HepG2 (cell line): Measurements from ENCODE around the gene FGFR3. TPM values are rescaled to one million over a fixed set of nuclear protein-coding genes. Genes with fewer than 3 reads are reported as not detected.
A peak's percentile ranks its signal among the peaks of the same experiment; 100 is the strongest.

Experiments
- CEBPB ChIP-seq: IDR thresholded peaks from 2 replicates; pipeline ENCODE4 v1.6.1; 2011; ENCODE audit warnings: low read depth, low read length, improper control_type of control experiment, borderline replicate concordance
- DMAP1 ChIP-seq: IDR thresholded peaks from 2 replicates; pipeline ENCODE4 v1.6.1; 2016
- FOXA1 ChIP-seq, 2 experiments: fragments of 450-650 bp in 1 of 2; sonication (generic) in 1 of 2; formaldehyde crosslinking in 1 of 2; IDR thresholded peaks; 2 replicates each; pipeline versions ENCODE4 v1.4.0 to v1.6.1; 2016 to 2020; ENCODE audit warnings: missing genetic modification reagents in 1 of 2
- GATAD2A ChIP-seq: IDR thresholded peaks from 2 replicates; pipeline ENCODE4 v1.6.1; 2016
- HOXD1 ChIP-seq: sonication (generic); formaldehyde crosslinking; IDR thresholded peaks from 2 replicates; pipeline ENCODE4 v1.5.0; 2020; ENCODE audit warnings: missing genetic modification reagents
- LCORL ChIP-seq, 2 experiments: fragments of 450-650 bp in 1 of 2; sonication (generic) in 1 of 2; formaldehyde crosslinking in 1 of 2; IDR thresholded peaks; 2 replicates each; pipeline versions ENCODE4 v1.5.0 to v1.6.1; 2017 to 2020; ENCODE audit warnings: antibody characterized with exemption in 1 of 2, missing genetic modification reagents in 1 of 2
- RFX5 ChIP-seq: IDR thresholded peaks from 2 replicates; pipeline ENCODE4 v1.6.1; 2011; ENCODE audit warnings: low read depth, low read length, improper control_type of control experiment
- RXRA ChIP-seq: sonication (generic); formaldehyde crosslinking; IDR thresholded peaks from 2 replicates; pipeline ENCODE4 v1.5.1; 2020; ENCODE audit warnings: missing genetic modification reagents
- SIX4 ChIP-seq: sonication (generic); formaldehyde crosslinking; IDR thresholded peaks from 2 replicates; pipeline ENCODE4 v1.4.0; 2020; ENCODE audit warnings: missing genetic modification reagents
- TOPORS ChIP-seq: sonication (generic); formaldehyde crosslinking; IDR thresholded peaks from 2 replicates; pipeline ENCODE4 v1.8.0; 2023; ENCODE audit warnings: mild to moderate bottlenecking, missing genetic modification reagents
- XRCC5 ChIP-seq: fragments of 200-400 bp; formaldehyde crosslinking; optimal IDR thresholded peaks from 2 replicates; pipeline ENCODE3; 2017; ENCODE audit warnings: mild to moderate bottlenecking, low read length
- ZNF331 ChIP-seq: sonication (generic); formaldehyde crosslinking; IDR thresholded peaks from 2 replicates; pipeline ENCODE4 v1.4.0; 2020; ENCODE audit warnings: missing genetic modification reagents
- ZNF577 ChIP-seq: sonication (generic); formaldehyde crosslinking; IDR thresholded peaks from 2 replicates; pipeline ENCODE4 v1.4.0; 2020; ENCODE audit warnings: mild to moderate bottlenecking, low read depth, missing genetic modification reagents, borderline replicate concordance
- polyA plus RNA-seq, 8 experiments: library from polyadenylated mRNA; depleted of rRNA in 3 of 8; stranded (reverse) in 7 of 8; unstranded in 1 of 8; fragments of >200 nt; fragmentation: Illumina TruSeq in 4 of 8; extraction: Trizol in 4 of 8; gene quantifications; 2 replicates each; pipeline versions ENCODE4 v1.2.1 to v1.2.3, GENCODE V29; 2011 to 2016; ENCODE audit warnings: low read depth in 4 of 8, missing spikeins in 1 of 8, mixed read lengths in 1 of 8; ENCODE audit not compliant: insufficient read depth in 1 of 8
- total RNA-seq, 5 experiments: library from RNA; depleted of rRNA; stranded (reverse); fragments of >200 nt; fragmentation: Illumina TruSeq; extraction: Trizol; gene quantifications; 2 replicates each; pipeline ENCODE4 v1.2.3, GENCODE V29; 2016; ENCODE audit warnings: low read depth in 1 of 5
- TF ChIP-seq, protein P1 (sequence below), 2 experiments: sonication (generic) in 1 of 2; formaldehyde crosslinking in 1 of 2; IDR thresholded peaks; 2 replicates each; pipeline versions ENCODE4 v1.6.1 to v1.9.0; 2014 to 2022; ENCODE audit warnings: antibody characterized with exemption in 1 of 2, borderline replicate concordance in 1 of 2, inconsistent platforms in 1 of 2, low read depth in 1 of 2, missing genetic modification reagents in 1 of 2
- TF ChIP-seq, protein P2 (sequence below): sonication (generic); formaldehyde crosslinking; IDR thresholded peaks from 2 replicates; pipeline ENCODE4 v1.4.0; 2020; ENCODE audit warnings: missing genetic modification reagents; ENCODE audit errors: not compliant biosample characterization
- TF ChIP-seq, protein P3 (sequence below): sonication (generic); formaldehyde crosslinking; IDR thresholded peaks from 2 replicates; pipeline ENCODE4 v1.4.0; 2020; ENCODE audit warnings: low read depth, missing genetic modification reagents
- TF ChIP-seq, protein P4 (sequence below): sonication (generic); formaldehyde crosslinking; IDR thresholded peaks from 2 replicates; pipeline ENCODE4 v1.8.0; 2023; ENCODE audit warnings: mild to moderate bottlenecking, missing genetic modification reagents

Gene FGFR3
- total and polyA plus RNA-seq, 2 of the 13 experiments (the other 11 are each of a cell fraction or from before 2014, with no cell fraction given): 103 to 109 TPM

DNA sequence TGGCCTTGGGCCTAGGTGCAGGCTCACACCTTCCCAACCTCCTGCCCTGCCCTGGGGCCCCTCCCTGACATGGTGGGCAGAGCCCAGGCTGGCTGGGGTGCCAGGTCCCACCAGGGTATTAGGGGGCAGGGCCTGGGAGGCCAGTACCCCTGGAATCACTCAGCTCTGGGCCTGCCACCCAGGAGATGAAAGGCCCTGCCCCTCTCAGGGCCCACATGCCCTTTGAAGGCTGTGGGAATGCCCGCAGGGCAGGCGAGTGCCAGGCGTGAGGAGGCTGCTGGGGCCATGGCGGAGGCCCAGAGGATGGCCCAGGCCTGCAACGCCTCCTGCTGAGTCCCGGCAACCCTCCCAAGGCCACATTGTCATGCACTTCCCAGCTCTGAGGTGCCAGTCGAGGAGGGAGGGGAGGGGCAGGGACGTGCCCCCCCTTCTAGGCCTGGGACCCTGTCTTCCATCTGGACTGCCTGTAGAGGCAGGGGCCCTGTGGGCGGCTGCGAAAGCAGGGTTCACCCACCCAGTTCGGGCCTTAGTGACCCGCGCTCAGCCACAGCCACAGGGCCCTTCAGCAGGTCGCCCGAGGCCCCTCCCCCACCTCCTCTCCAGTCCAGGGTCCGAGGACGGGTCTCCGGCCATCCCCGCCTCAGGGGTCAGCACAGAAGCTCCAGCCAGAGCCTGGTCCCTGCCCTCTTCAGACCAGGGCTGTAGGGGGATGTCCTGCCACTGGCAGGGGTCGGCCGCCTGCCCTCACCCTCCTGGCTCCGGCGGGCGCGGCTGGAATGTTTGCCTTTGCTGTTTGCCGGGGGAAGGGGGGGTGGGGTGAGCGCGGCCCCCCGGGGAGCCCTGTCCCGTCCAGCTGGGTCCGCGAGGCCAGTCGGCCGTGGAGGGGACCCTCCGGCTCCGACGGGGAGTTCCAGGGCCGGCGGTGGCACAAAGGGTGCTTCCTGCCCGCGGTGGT, 26.7 kb upstream of the FGFR3 start (continued):
- TF ChIP-seq, protein P1, sequence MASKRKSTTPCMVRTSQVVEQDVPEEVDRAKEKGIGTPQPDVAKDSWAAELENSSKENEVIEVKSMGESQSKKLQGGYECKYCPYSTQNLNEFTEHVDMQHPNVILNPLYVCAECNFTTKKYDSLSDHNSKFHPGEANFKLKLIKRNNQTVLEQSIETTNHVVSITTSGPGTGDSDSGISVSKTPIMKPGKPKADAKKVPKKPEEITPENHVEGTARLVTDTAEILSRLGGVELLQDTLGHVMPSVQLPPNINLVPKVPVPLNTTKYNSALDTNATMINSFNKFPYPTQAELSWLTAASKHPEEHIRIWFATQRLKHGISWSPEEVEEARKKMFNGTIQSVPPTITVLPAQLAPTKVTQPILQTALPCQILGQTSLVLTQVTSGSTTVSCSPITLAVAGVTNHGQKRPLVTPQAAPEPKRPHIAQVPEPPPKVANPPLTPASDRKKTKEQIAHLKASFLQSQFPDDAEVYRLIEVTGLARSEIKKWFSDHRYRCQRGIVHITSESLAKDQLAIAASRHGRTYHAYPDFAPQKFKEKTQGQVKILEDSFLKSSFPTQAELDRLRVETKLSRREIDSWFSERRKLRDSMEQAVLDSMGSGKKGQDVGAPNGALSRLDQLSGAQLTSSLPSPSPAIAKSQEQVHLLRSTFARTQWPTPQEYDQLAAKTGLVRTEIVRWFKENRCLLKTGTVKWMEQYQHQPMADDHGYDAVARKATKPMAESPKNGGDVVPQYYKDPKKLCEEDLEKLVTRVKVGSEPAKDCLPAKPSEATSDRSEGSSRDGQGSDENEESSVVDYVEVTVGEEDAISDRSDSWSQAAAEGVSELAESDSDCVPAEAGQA (IDR thresholded peaks at IDR 0.05; ENCODE audit: low read depth): no peak
- TF ChIP-seq, protein P1 (CRISPR knock-in tag; IDR thresholded peaks at IDR 0.05; ENCODE audit: borderline replicate concordance): no peak
- TF ChIP-seq, protein P2, sequence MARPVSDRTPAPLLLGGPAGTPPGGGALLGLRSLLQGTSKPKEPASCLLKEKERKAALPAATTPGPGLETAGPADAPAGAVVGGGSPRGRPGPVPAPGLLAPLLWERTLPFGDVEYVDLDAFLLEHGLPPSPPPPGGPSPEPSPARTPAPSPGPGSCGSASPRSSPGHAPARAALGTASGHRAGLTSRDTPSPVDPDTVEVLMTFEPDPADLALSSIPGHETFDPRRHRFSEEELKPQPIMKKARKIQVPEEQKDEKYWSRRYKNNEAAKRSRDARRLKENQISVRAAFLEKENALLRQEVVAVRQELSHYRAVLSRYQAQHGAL: no peak
- TF ChIP-seq SIX4 (CRISPR knock-in tag) (no peak), DMAP1 (no peak), FOXA1 (IDR thresholded peaks at IDR 0.05) (no peak), FOXA1 (CRISPR knock-in tag; IDR thresholded peaks at IDR 0.05) (no peak; the same call in 1 of the 2 replicates), HOXD1 (CRISPR knock-in tag) (peak; percentile 53; the same call in 1 of the 2 replicates), CEBPB (no peak), ZNF331 (CRISPR knock-in tag) (no peak), RFX5 (no peak), XRCC5 (no peak), TOPORS (CRISPR knock-in tag) (no peak), GATAD2A (CRISPR knock-in tag) (peak; percentile 72), LCORL (IDR thresholded peaks at IDR 0.05) (no peak), LCORL (CRISPR knock-in tag; IDR thresholded peaks at IDR 0.05) (peak; percentile 94; the same call in 1 of the 2 replicates), ZNF577 (CRISPR knock-in tag) (no peak), RXRA (CRISPR knock-in tag) (peak; percentile 56)
- TF ChIP-seq, protein P3, sequence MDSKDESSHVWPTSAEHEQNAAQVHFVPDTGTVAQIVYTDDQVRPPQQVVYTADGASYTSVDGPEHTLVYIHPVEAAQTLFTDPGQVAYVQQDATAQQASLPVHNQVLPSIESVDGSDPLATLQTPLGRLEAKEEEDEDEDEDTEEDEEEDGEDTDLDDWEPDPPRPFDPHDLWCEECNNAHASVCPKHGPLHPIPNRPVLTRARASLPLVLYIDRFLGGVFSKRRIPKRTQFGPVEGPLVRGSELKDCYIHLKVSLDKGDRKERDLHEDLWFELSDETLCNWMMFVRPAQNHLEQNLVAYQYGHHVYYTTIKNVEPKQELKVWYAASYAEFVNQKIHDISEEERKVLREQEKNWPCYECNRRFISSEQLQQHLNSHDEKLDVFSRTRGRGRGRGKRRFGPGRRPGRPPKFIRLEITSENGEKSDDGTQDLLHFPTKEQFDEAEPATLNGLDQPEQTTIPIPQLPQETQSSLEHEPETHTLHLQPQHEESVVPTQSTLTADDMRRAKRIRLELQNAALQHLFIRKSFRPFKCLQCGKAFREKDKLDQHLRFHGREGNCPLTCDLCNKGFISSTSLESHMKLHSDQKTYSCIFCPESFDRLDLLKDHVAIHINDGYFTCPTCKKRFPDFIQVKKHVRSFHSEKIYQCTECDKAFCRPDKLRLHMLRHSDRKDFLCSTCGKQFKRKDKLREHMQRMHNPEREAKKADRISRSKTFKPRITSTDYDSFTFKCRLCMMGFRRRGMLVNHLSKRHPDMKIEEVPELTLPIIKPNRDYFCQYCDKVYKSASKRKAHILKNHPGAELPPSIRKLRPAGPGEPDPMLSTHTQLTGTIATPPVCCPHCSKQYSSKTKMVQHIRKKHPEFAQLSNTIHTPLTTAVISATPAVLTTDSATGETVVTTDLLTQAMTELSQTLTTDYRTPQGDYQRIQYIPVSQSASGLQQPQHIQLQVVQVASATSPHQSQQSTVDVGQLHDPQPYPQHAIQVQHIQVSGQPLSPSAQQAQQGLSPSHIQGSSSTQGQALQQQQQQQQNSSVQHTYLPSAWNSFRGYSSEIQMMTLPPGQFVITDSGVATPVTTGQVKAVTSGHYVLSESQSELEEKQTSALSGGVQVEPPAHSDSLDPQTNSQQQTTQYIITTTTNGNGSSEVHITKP (CRISPR knock-in tag): peak; percentile 34; the same call in 1 of the 2 replicates
- TF ChIP-seq, protein P4, sequence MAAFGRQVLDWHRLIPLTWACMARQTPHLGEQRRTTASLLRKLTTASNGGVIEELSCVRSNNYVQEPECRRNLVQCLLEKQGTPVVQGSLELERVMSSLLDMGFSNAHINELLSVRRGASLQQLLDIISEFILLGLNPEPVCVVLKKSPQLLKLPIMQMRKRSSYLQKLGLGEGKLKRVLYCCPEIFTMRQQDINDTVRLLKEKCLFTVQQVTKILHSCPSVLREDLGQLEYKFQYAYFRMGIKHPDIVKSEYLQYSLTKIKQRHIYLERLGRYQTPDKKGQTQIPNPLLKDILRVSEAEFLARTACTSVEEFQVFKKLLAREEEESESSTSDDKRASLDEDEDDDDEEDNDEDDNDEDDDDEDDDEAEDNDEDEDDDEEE (CRISPR knock-in tag): no peak
